Activated naive CD8-positive, alpha-beta T cell treated with anti-CD3 and anti-CD28 coated beads, Interleukin-2, amount 10 ng/mL, durations not matched to agents 7 days and 5 days (primary cell): ENCODE measurements around the gene VEZT. TPM values are rescaled to one million over a fixed set of nuclear protein-coding genes. Genes with fewer than 3 reads are reported as not detected.
"Not testable (repeated sequence)": the region's sequence is repeated elsewhere in the genome, so short reads cannot be mapped to it uniquely, and the experiment has no call there.

Experiments
- ATAC-seq: fragments of 150-1000 bp; cut with Tn5 transposase; one replicate; pipeline ENCODE4 v1.10.0; 2021; ENCODE audit warnings: low read depth, moderate library complexity
- POLR2A ChIA-PET: fragments of 350-600 bp; sonication (Branson Sonifier 250); formaldehyde crosslinking; loops from one replicate; lab custom pipeline; 2021; ENCODE audit warnings: antibody characterized with exemption; lab: Charles Lee
- DNase-seq: peaks from one replicate; pipeline ENCODE4 v3.0.0; 2021
- H3K27ac Mint-ChIP-seq: one replicate; pipeline ENCODE4 v1.8.0; 2022; ENCODE audit warnings: mild to moderate bottlenecking, mixed read lengths
- H3K27me3 Mint-ChIP-seq: one replicate; pipeline ENCODE4 v1.8.0; 2022; ENCODE audit warnings: mild to moderate bottlenecking, moderate library complexity, mixed read lengths
- H3K36me3 Mint-ChIP-seq: one replicate; pipeline ENCODE4 v1.8.0; 2021; ENCODE audit warnings: mild to moderate bottlenecking, mixed read lengths
- H3K4me1 Mint-ChIP-seq: one replicate; pipeline ENCODE4 v1.8.0; 2021; ENCODE audit warnings: mixed read lengths
- H3K4me3 Mint-ChIP-seq: one replicate; pipeline ENCODE4 v1.8.0; 2022; ENCODE audit warnings: mild to moderate bottlenecking, moderate library complexity, mixed read lengths
- H3K9me3 Mint-ChIP-seq: one replicate; pipeline ENCODE4 v1.8.0; 2021; ENCODE audit warnings: mixed read lengths
- total RNA-seq, 2 experiments: library from RNA; stranded (reverse); gene quantifications; one replicate each; pipeline ENCODE4 v1.2.3, GENCODE V29; 2021

Gene VEZT
- total RNA-seq, 2 experiments from 2014 or later: 33.7 to 37.1 TPM

DNA sequence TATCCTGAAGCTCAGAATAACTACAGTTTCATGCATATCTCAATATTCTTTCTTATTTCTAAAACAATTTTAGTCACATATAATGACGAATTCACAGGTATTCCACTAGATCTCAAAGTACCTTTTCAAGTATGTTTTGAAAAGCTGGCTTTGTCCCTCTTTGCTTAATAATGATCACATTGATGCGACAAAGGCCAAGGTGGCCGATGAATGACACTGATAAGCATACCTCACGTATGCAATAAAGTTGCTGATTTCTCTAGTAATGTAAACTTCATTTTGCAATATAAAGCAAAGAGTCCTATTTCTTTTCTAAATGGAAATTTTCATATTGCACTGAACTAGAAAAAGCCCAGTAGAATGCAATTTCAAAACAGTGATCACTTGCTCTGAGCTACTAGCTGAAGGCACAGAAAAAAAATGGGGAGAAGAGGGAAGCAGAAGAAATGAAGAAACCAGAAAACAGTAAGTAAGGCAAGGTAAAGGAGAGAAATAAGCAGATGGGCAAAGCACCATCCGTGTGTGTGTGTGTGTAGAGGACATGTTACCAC, 29.7 kb upstream of the VEZT start:
- H3K4me3 Mint-ChIP-seq: no peak overlapping the region
- POLR2A ChIA-PET: no interaction called here
- DNase-seq (no peak), ATAC-seq (no peak)
- no peaks in the 10 kb centered on the region for H3K4me1 Mint-ChIP-seq
- peaks cover 8% of the 10 kb centered on the region for H3K27me3 Mint-ChIP-seq
- H3K27ac Mint-ChIP-seq: no peak overlapping the region
- H3K9me3 Mint-ChIP-seq: no peaks in the 10 kb centered on the region
- H3K36me3 Mint-ChIP-seq: no peaks in the 10 kb centered on the region

- no peaks in the 10 kb centered on the region for H3K36me3 Mint-ChIP-seq
- no peaks in the 10 kb centered on the region for H3K9me3 Mint-ChIP-seq
- no peak overlapping the region for H3K4me3 Mint-ChIP-seq
- POLR2A ChIA-PET: no interaction called here
- no peak for DNase-seq
- H3K27me3 Mint-ChIP-seq: peaks cover 8% of the 10 kb centered on the region
- H3K27ac Mint-ChIP-seq: no peak overlapping the region
- H3K4me1 Mint-ChIP-seq: no peaks in the 10 kb centered on the region
- ATAC-seq: no peak
Observed at GRCh38 chr12:95191060-95191696, 26.4 kb upstream of the VEZT start.

DNA sequence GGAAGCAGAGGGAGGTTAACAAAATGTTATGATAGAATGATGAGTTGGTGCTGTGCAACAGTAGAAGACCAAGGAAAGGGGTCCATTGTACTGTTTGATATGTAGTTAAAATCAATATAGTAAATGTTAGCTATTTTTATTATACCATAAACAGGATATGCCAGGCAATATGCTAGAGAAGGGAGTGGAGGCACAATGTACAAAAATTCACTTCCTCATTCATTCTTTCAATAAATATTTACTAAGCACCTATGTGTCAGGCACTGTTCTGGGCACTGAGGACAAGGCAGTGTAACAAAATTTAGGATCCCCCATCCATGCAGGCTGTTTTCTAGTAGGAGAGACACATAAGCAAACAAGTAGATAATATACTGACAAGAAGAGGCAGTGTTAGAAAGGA, 25.3 kb upstream of the VEZT start:
- Mint-ChIP-seq H3K36me3 (no peaks in the 10 kb centered on the region), H3K27ac (no peak overlapping the region), H3K27me3 (peaks cover 8% of the 10 kb centered on the region), H3K9me3 (no peaks in the 10 kb centered on the region), H3K4me1 (no peaks in the 10 kb centered on the region), H3K4me3 (no peak overlapping the region)
- POLR2A ChIA-PET: no interaction called here
- DNase-seq (no peak), ATAC-seq (no peak)

DNA sequence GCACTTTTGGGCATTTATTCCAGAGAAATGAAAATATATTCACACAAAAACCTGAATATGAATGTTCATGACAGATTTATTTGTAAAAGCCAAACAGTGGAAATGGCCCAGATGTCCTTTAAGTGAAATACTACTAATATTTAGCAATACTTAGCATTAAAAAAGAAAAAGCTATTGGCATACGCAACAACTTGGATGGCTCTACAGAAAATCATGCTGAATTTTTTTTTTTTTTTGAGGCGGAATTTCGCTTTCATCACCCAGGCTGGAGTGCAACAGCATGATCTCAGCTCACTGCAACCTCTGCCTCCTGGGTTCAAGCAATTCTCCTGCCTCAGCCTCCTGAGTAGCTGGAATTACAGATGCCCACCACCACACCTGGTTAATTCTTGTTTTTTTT, 24.5 kb upstream of the VEZT start:
- Mint-ChIP-seq H3K27ac (no peak overlapping the region), H3K36me3 (no peaks in the 10 kb centered on the region), H3K27me3 (peaks cover 8% of the 10 kb centered on the region), H3K4me3 (no peak overlapping the region), H3K9me3 (no peaks in the 10 kb centered on the region), H3K4me1 (no peaks in the 10 kb centered on the region)
- DNase-seq (no peak), ATAC-seq (no peak)
- POLR2A ChIA-PET: no interaction called here

- POLR2A ChIA-PET: no interaction called here
- Mint-ChIP-seq H3K4me1 (no peaks in the 10 kb centered on the region), H3K27ac (no peak overlapping the region), H3K4me3 (no peak overlapping the region), H3K27me3 (peaks cover 8% of the 10 kb centered on the region), H3K9me3 (no peaks in the 10 kb centered on the region), H3K36me3 (no peaks in the 10 kb centered on the region)
- DNase-seq (no peak), ATAC-seq (no peak)
Observed at GRCh38 chr12:95195122-95195521, 22.5 kb upstream of the VEZT start.

DNA sequence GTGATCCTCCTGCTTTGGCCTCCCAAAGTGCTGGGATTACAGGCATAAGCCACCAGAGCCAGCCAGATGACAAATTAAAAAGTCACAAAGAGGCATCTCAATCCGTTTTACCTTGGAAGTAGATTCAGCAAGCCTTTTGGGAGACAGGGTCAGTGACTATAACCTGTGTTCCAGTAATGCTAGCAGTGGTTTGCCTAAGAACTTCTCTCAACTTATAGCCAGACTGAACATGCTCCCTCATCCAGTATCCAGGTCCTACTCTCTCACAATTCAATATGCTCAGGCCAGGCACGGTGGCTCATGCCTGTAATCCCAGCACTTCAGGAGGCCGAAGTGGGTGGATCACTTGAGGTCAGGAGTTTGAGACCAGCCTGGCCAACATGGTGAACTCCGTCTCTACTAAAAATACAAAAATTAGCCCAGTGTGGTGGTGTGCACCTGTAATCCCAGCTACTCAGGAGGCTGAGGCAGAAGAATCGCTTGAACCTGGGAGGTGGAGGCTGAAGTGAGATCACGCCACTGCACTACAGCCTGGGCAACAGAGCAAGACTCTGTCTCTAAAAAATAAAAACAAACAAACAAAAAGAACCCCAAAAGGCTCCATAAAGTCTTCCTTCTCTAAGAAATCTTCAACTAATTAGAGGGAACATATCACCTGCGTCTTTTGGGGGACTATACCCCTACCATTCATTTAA, 20.6 kb upstream of the VEZT start:
- H3K4me3 Mint-ChIP-seq: not testable (repeated sequence)

DNA sequence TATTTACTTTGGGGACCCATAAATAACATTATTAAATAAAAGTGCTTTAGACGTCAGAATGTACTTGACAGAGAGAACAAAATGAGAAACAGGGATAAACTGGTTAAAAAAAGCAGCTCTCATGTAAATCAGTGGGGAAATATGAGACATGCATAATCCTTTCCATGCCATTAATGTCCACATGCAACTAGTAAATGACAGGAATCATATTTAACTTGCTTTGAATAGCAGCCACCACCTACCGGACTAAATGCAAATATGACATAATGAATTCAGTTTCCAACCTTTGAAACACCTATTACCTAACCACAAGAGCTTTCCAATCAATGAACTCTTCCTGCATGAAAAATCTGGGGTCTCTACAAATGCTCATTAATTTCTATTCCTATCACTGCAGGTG, 20.0 kb upstream of the VEZT start:
- no peak overlapping the region for H3K27ac Mint-ChIP-seq
- H3K27me3 Mint-ChIP-seq: peaks cover 3% of the 10 kb centered on the region
- no peak overlapping the region for H3K4me3 Mint-ChIP-seq
- no peaks in the 10 kb centered on the region for H3K36me3 Mint-ChIP-seq
- DNase-seq (no peak), ATAC-seq (no peak)
- no peaks in the 10 kb centered on the region for H3K9me3 Mint-ChIP-seq
- POLR2A ChIA-PET: no interaction called here
- peaks cover 4% of the 10 kb centered on the region for H3K4me1 Mint-ChIP-seq

More for the DNA sequence above, 20.6 kb upstream of the VEZT start:
- H3K27ac Mint-ChIP-seq, DNase-seq, ATAC-seq, H3K9me3 Mint-ChIP-seq, H3K36me3 Mint-ChIP-seq, H3K27me3 Mint-ChIP-seq, H3K4me1 Mint-ChIP-seq, POLR2A ChIA-PET: not testable (repeated sequence)

GRCh38 chr12:95198914-95199313, 18.7 kb upstream of the VEZT start:
- no peaks in the 10 kb centered on the region for H3K9me3 Mint-ChIP-seq
- peaks cover 6% of the 10 kb centered on the region for H3K4me1 Mint-ChIP-seq
- no peak overlapping the region for H3K4me3 Mint-ChIP-seq
- peaks cover 2% of the 10 kb centered on the region for H3K27me3 Mint-ChIP-seq
- no peak for DNase-seq
- ATAC-seq: no peak
- H3K27ac Mint-ChIP-seq: no peak overlapping the region
- no peaks in the 10 kb centered on the region for H3K36me3 Mint-ChIP-seq
- POLR2A ChIA-PET: no interaction called here

DNA sequence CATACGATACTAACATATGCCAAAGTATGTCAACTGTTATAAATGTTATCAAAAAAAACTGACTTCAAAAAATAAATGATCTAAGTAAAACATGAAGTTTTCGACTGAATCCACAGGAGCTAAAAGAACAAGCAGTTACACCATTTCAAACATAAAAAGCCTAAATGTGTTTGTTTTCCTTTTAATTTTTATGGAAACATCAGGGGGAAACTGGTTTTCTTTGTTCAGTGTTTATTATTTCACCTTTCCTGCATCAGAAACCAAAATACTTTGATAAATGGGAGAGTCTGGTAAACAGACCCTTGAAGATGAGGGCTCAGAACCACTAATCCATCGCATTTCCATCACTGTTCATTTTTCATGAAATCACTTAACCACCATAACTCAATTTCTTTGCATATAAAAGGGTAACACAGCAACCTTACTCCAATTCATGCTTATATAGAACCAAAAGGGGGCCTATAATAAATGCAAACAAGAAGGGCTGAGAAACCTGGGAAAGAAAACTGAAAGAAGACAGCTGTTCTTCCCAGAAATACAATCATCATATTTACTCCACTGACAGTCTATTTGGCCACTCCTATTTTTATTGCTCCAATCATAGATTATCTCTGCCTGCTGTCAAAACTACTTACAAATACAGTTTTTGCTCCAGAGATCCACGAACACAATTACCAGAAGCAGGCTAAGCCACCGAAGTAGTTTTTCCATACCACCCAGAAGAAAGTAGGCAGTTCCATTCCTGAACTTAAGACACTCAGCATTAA, 17.3 kb upstream of the VEZT start:
- POLR2A ChIA-PET: no interaction called here

DNA sequence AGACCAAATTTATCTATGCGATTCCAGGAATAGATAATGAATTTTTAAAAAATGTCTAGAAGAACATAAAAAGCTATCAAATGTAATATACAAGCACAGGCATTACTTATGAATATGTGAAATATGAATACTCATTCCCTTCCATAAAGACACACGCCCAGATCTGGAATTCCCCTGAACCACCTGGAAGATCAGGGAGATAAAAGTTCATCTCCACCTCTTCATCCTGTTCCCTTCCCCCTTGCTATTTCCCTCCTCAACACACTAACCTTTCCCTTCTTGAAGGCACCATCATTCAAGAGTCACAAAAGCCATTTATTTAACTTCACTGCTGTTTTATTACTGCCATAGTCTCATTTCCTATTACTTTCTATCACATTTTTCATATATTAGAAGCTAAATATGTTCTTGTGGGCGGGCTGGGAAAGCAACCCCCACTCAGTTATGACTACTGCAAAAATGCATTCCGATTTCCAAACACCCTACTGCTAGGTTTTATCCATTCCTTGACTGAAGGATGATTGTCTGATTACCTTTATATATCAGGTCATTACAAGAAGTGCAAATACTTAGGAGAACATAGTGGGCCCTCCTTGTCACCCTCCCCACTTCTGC, 16.4 kb upstream of the VEZT start:
- H3K4me1 Mint-ChIP-seq: peaks cover 7% of the 10 kb centered on the region
- H3K9me3 Mint-ChIP-seq: no peaks in the 10 kb centered on the region
- DNase-seq (no peak), ATAC-seq (no peak)
- no peaks in the 10 kb centered on the region for H3K27me3 Mint-ChIP-seq
- POLR2A ChIA-PET: no interaction called here
- no peak overlapping the region for H3K4me3 Mint-ChIP-seq
- H3K27ac Mint-ChIP-seq: no peak overlapping the region
- H3K36me3 Mint-ChIP-seq: no peaks in the 10 kb centered on the region

More for the DNA sequence above, 17.3 kb upstream of the VEZT start:
- no peaks in the 10 kb centered on the region for H3K9me3 Mint-ChIP-seq
- H3K27ac Mint-ChIP-seq: no peak overlapping the region
- peaks cover 7% of the 10 kb centered on the region for H3K4me1 Mint-ChIP-seq
- DNase-seq: no peak
- no peak for ATAC-seq
- no peaks in the 10 kb centered on the region for H3K27me3 Mint-ChIP-seq
- no peak overlapping the region for H3K4me3 Mint-ChIP-seq
- H3K36me3 Mint-ChIP-seq: no peaks in the 10 kb centered on the region

GRCh38 chr12:95202691-95203486, 14.7 kb upstream of the VEZT start:
- POLR2A ChIA-PET: no interaction called here
- no peak for ATAC-seq
- Mint-ChIP-seq H3K27ac (no peak overlapping the region), H3K27me3 (no peaks in the 10 kb centered on the region), H3K9me3 (no peaks in the 10 kb centered on the region), H3K4me1 (peaks cover 7% of the 10 kb centered on the region), H3K4me3 (no peak overlapping the region), H3K36me3 (no peaks in the 10 kb centered on the region)
- no peak for DNase-seq

DNA sequence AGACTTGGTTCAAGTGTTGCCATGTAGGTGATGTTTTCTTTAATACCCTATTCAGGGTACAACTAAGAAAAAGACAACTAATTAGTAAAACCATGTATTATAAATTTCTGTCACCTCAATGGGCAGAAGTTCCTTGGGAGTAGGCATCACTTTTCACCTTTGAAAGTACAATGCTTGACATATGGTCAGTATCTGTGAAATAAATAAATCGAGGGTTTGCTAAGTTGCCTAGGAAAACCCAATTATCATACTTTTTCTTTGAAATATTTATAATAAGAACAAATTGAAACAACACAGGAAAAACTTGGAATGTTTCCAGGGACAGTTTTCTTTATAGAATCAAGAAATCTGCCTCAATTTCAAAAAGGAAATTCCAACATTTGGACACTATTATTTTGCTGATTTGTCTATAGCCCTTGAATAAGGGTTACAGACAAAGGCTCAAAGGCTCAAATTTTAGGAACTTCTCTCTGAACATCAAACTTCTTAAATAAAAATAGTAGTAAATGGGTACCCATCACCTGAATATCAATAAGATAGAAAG, 14.0 kb upstream of the VEZT start:
- Mint-ChIP-seq H3K27ac (no peak overlapping the region), H3K4me3 (no peak overlapping the region), H3K27me3 (no peaks in the 10 kb centered on the region)

More for the DNA sequence above, 14.0 kb upstream of the VEZT start:
- ATAC-seq: no peak
- no peak for DNase-seq
- Mint-ChIP-seq H3K9me3 (no peaks in the 10 kb centered on the region), H3K4me1 (peaks cover 7% of the 10 kb centered on the region), H3K36me3 (no peaks in the 10 kb centered on the region)
- POLR2A ChIA-PET: no interaction called here
